Measurements from ENCODE around the gene TRAF3IP1.

Gene TRAF3IP1

GRCh38 chr2:238441262-238442114 is 121.2 kb downstream of the TRAF3IP1 start:
- H3K27ac ChIP-seq: peak overlapping the region; percentile 16; the same call in 1 of the 2 replicates
- TF ChIP-seq, protein P1, sequence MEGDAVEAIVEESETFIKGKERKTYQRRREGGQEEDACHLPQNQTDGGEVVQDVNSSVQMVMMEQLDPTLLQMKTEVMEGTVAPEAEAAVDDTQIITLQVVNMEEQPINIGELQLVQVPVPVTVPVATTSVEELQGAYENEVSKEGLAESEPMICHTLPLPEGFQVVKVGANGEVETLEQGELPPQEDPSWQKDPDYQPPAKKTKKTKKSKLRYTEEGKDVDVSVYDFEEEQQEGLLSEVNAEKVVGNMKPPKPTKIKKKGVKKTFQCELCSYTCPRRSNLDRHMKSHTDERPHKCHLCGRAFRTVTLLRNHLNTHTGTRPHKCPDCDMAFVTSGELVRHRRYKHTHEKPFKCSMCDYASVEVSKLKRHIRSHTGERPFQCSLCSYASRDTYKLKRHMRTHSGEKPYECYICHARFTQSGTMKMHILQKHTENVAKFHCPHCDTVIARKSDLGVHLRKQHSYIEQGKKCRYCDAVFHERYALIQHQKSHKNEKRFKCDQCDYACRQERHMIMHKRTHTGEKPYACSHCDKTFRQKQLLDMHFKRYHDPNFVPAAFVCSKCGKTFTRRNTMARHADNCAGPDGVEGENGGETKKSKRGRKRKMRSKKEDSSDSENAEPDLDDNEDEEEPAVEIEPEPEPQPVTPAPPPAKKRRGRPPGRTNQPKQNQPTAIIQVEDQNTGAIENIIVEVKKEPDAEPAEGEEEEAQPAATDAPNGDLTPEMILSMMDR (conservative IDR thresholded peaks at IDR 0.05): no peak

GRCh38 chr2:238442257-238442656 is 121.9 kb downstream of the TRAF3IP1 start:
- H3K27ac ChIP-seq: peak overlapping the region; percentile 16; the same call in 1 of the 2 replicates

GRCh38 chr2:238444242-238444641 is 123.9 kb downstream of the TRAF3IP1 start:
- TF ChIP-seq, protein P1 (conservative IDR thresholded peaks at IDR 0.05): no peak
- no peak overlapping the region for H3K27ac ChIP-seq

DNA sequence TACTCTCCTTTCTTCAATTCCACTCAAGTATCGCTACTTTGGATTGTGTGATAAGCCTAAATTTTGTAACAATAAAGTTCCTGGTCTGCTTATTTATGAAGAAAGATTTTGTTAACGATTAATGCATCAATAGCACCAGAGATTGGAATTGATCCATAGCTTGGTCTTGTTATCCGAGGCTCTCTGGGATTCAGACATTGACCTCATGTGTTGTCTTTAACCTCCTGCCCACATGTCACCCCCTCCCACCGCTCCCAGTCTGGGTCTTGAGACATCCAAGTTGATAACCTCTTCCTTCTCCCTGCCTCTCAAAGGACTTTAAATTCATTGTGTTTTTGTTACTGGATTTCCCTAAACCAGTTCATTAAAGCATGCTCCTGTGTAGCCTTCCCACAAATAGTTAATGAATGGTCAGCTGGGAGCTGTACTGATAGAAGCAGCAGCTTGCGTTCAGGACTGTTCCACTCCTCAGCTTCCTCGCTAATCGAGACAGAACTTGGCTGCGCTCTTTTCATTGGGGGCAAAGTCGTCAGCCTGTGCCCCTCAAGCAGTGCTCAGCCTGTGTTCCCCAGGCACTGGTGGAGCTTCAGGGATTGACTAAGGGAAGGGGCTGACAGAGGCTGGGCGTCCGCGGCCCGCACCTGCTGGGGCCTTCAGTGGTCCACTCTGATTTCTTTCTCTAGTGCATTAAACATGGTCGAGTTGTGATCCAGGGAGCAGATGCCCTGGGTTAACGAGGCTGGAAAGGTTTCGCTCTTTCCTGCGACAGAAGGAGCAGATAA is 125.3 kb downstream of the TRAF3IP1 start:
- no peak overlapping the region for H3K27ac ChIP-seq
- TF ChIP-seq, protein P1 (conservative IDR thresholded peaks at IDR 0.05): no peak

DNA sequence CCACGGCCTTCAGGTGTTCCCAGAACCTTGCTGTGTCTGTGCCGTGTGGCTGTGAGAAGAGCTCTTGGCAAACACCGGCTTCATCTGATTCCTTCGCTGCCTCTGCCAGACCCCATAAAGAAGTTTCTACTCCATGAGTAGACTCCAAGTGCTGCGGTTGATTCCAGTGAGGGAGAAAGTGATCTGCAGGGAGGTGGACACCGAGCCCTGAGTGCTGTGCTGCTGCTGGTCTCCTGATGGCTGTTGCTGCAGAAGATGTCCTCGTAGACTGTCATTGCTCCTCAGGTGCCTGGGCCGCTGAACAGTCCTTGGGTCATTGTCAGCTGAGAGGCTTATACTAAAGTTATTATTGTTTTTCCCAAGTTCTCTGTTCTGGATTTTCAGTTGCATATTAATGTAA is 126.1 kb downstream of the TRAF3IP1 start:
- H3K27ac ChIP-seq: no peak overlapping the region
- TF ChIP-seq, protein P1 (conservative IDR thresholded peaks at IDR 0.05): no peak

- TF ChIP-seq, protein P1 (conservative IDR thresholded peaks at IDR 0.05): no peak
These were observed 128.0 kb downstream of the TRAF3IP1 start for GRCh38 chr2:238448031-238448955.

GRCh38 chr2:238449241-238449640 is 128.9 kb downstream of the TRAF3IP1 start:
- TF ChIP-seq, protein P1 (conservative IDR thresholded peaks at IDR 0.05): no peak
- H3K27ac ChIP-seq: no peak overlapping the region

More at GRCh38 chr2:238448031-238448955, 128.0 kb downstream of the TRAF3IP1 start:
- H3K27ac ChIP-seq: no peak overlapping the region

All from VCaP (cell line).